Forelimb muscle (tissue), 1 donor: ENCODE results near the gene DLGAP1. TPM values are rescaled to one million over a fixed set of nuclear protein-coding genes. Genes with fewer than 3 reads are reported as not detected.

Experiments used
- DNase-seq: peaks from one replicate; pipeline ENCODE4 v3.0.0-alpha.2; 2013; ENCODE audit warnings: low read depth
- polyA plus RNA-seq: library from polyadenylated mRNA; unstranded; fragments of 120-200 nt; gene quantifications from one replicate; pipeline ENCODE4 v1.2.1, GENCODE V29; 2013; ENCODE audit not compliant: insufficient read length

The DLGAP1 gene
- polyA plus RNA-seq, 1 donor: 1.9 TPM

GRCh38 chr18:3451183-3451988 lies 1003.7 kb downstream of the DLGAP1 start:
- DNase-seq: peak; percentile 88

GRCh38 chr18:3450799-3451182 lies 1004.3 kb downstream of the DLGAP1 start:
- no peak for DNase-seq

DNA sequence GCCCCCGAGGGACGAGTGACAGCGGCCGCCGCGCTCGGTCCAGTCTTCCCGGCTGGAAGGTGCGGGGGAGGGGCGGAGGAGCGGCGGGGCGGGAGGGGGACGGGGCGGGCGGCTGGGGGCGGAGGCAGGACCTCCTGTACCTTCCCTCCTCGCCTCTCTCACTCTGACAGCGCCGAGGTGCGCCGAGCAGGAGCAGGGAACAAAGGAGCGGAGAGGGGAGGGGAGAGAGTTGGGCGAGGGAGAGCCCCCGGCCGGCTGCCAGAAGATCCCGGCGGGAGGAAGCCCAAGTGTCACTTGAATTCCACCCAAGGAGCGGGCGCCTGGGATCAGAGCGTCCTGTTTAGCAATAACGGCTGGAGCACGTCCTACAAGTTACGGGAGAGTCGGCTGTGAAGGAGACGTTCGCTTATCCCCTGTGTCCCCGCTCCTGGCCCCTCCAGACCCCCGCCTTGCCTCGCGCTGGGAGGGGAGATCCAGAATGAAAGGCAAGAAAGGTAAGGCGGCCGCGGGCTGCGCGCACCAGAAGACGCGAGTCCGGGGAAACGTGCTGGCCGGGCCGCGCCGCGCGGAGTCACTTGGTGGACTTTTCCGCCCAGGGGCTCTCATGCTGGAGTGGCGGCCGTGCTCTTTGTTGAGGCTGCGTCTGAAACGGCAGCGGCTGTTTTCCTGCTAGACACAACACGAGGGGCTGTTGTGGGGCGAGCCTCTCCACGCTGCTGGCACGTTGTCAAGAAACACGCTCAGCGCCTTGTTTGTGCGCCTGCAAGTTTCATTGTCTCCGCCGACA lies 1004.9 kb downstream of the DLGAP1 start, which contains the start of gene TGIF1:
Gene TGIF1 (plus strand): TSS at position 161 of the 787 bp plus-strand sequence. CDS start 318 bp downstream, at position 479.
- DNase-seq: peak; percentile 73

DNA sequence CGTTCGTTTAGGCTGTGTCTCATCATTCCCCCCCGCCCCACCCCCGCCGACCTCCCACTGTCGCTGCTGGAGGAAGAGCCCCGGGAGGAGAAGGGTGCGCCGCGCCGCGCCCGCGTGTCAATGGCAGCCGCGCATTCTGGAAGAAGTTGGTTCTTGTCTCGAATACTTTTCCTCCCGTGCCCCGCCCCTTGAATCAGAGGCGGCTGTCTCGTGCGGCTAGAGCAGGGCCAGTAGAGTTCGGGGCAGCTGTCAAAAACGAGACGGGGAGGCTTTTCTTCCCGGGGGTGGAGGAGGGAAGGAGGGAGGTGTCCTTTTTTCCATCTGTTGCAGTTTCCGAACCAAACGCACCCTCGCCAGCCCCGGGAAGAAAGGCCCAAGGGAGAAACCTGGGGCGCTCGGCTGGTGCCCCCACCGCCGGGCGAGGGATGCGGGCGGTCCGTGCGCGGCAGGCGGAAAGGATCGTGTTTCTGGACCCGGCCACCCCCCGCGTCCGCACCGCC lies 1005.5 kb downstream of the DLGAP1 start:
- no peak for DNase-seq

GRCh38 chr18:3448838-3449511 lies 1006.1 kb downstream of the DLGAP1 start:
- DNase-seq: peak; percentile 71

DNA sequence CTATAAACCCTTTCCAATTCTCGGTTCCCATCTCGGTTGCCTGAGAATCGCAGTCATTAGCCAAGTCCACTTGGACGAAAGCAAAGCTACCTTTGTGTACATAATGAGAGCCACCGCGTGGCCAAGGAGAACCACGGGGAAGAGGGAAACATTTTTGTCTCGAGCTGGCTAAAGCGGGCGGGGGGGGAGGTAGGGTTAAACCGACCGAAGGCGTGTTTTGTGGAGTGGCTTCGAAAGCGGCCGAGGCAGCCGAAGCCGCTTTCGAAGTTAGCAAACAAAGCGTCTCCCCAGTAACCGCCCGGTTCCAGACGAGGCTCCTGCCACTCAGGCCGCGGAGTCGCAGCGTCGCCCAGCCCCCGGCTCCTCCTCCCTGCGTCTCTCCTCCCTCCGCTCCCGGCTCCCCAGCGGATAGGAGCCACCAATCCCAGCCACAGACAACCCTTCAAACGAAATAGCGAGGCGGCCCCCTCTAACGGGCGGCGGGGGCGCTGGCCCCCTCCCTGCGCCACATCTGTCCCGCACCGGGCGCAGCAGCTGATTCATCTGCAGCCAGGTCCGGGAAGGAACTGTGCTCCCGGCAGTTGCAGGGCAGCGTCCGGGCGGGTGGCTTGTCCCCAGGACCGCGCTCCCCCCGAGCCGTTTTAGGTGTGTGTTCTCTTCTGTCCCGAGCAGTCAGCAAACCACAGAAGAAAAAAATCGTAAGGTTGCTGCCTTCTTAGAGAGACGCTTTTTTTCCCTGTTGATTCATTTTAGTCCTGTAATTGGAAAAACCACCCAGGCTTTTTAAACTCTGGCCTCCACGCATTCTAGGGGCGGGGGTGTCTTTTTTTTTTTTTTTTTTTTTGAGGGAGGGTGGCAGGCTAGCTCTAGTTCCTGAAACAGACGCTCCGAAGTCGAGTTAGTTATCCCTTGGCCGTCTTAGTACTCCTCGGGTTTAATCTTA lies 1006.9 kb downstream of the DLGAP1 start:
- peak; percentile 93 for DNase-seq

- DNase-seq: peak; percentile 72
Observed at GRCh38 chr18:3447068-3447894, 1007.8 kb downstream of the DLGAP1 start.
